GM13976 (cell line): Measurements from ENCODE around the gene UTP15.

Experiments
- DNase-seq: peaks from one replicate; pipeline ENCODE4 v3.0.0; 2012; ENCODE audit warnings: low spot score
- CTCF ChIP-seq: IDR thresholded peaks from 2 replicates; pipeline ENCODE4 v1.5.1; 2012; ENCODE audit warnings: borderline replicate concordance, mild to moderate bottlenecking; ENCODE audit not compliant: insufficient read depth; ENCODE audit errors: extremely low read depth, missing control alignments, control extremely low read depth
- in situ Hi-C: fragments of 300-500 bp; cut with MboI; formaldehyde crosslinking; loops from one replicate; pipeline ENCODE4 v1.12.0; 2022; ENCODE audit warnings: low sequenced_read_pairs, mixed read lengths, inconsistent platforms; ENCODE audit not compliant: unreplicated experiment

UTP15 gene

GRCh38 chr5:73625372-73625943 is 59.9 kb downstream of the UTP15 start:
- DNase-seq, result peak; percentile 18
- in situ Hi-C loops, result no loop called here

DNA sequence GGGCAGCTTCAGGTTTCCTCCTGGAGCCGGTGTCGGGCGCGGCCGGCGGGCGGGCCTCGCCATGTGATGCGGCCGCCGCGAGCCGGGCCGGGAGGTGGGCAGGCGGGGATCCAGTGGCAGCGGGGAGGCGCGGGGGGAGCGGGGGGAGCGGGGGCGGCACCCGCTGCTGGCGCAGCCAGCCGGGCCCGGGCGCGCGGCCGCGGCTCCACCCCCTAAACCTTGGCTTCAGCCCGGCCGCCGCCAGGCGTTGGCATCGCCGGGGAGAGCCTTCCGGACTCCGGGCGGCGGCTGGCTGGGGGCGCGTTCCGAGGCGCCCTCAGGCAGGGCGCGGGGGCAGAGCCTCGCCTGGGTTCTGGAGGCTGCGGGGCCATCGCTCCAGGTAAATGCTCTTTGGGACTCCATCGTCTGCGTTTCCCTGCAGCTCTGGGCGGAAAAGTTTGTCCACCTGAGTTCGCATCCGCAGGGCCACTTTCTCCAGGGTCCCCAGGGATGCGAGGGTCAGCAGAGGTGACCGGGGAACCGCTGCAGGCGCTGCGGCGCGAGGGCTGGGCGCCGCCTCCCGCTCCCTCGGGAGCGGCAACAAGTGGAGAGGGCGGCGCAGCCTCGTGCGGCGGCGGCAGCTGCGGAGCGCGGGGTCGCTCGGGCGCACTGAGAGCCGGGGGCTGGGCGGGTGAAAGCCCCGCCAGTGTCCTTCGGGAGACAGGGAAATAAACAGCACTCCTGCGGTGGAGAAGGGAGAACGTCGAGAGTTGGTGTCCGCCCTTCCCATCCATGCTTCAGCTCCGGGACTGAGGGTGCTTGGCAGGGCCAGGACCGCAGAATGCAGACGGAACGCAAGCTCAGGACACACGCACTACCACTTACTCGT is 60.6 kb downstream of the UTP15 start, which contains the start of gene ARHGEF28:
ARHGEF28 (plus strand) TSS at position 253 of the 868 bp plus-strand sequence. CDS start 58,656 bp downstream, outside the sequence.
- DNase-seq, result peak; percentile 47

More at GRCh38 chr5:73625372-73625943, 59.9 kb downstream of the UTP15 start:
- no peak for TF ChIP-seq CTCF

GRCh38 chr5:73626814-73627313 is 61.3 kb downstream of the UTP15 start:
- in situ Hi-C loops, result no loop called here

More for the DNA sequence above, 60.6 kb downstream of the UTP15 start, which contains the start of gene ARHGEF28:
- in situ Hi-C loops, result no loop called here
- no peak for TF ChIP-seq CTCF

DNA sequence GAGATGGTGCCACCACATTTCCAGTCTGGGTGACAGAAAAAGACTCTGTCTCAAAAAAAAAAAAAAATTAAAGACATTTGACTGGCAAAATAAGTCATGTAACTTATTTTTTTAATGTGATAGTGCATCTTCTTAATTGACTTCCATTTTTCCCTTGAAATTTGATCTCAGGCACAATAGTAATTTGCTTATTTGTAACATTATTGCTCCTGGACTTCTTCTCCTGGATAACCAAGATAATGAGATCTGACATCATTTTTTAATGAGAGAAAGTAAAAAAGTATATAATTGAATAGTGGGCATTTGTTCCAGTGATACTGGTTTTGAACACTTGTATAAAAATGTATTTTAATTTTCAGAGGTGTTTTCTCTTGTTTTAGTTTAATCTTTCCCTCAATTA is 63.9 kb downstream of the UTP15 start:
- in situ Hi-C loops, result no loop called here
- TF ChIP-seq CTCF, result no peak
- no peak for DNase-seq

More at GRCh38 chr5:73626814-73627313, 61.3 kb downstream of the UTP15 start:
- no peak for DNase-seq
- TF ChIP-seq CTCF, result no peak

GRCh38 chr5:73630765-73631164 is 65.2 kb downstream of the UTP15 start:
- in situ Hi-C loops, result no loop called here
- DNase-seq, result no peak
- no peak for TF ChIP-seq CTCF

GRCh38 chr5:73631500-73631899 is 66.0 kb downstream of the UTP15 start:
- in situ Hi-C loops, result no loop called here
- TF ChIP-seq CTCF, result no peak
- no peak for DNase-seq
